ENCODE data around the gene GIMAP8.

- TF ChIP-seq, protein P1, sequence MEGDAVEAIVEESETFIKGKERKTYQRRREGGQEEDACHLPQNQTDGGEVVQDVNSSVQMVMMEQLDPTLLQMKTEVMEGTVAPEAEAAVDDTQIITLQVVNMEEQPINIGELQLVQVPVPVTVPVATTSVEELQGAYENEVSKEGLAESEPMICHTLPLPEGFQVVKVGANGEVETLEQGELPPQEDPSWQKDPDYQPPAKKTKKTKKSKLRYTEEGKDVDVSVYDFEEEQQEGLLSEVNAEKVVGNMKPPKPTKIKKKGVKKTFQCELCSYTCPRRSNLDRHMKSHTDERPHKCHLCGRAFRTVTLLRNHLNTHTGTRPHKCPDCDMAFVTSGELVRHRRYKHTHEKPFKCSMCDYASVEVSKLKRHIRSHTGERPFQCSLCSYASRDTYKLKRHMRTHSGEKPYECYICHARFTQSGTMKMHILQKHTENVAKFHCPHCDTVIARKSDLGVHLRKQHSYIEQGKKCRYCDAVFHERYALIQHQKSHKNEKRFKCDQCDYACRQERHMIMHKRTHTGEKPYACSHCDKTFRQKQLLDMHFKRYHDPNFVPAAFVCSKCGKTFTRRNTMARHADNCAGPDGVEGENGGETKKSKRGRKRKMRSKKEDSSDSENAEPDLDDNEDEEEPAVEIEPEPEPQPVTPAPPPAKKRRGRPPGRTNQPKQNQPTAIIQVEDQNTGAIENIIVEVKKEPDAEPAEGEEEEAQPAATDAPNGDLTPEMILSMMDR (IDR thresholded peaks at IDR 0.05): no peak
- no peak for TF ChIP-seq POLR2A (IDR thresholded peaks at IDR 0.05)
Measured at GRCh38 chr7:150442811-150443210, 7.6 kb upstream of the GIMAP8 start.
